NCI-H187 treated with DMSO at 0.1 percent for 48 hours (cell line): Measurements from ENCODE around the gene SYCP2.
"Not testable (repeated sequence)": the region's sequence is repeated elsewhere in the genome, so short reads cannot be mapped to it uniquely, and the experiment has no call there.

Experiments used
- DNase-seq: peaks from one replicate; lab custom pipeline; 2025; lab: John Stamatoyannopoulos, UW

SYCP2 gene

DNA sequence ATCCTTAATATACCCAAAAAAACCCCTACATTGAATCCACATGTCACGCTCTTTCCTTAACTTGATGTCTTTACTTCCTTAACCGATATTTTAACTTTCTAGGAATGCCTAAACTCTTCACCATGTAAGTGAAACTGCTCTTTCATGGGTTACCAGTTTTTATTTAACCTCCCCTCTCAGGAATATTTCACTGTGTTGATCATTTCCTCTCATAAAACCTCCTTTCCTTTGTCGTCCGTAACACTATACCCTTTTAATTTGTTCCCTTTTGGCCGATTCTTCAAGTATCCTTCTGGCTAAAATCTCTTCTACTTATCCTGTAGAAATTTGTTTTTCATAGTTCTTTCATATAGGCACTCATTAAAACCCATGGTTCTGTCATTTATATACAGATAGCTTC, 24.6 kb downstream of the SYCP2 start:
- DNase-seq, result no peak

- no peak for DNase-seq
These were observed 29.8 kb downstream of the SYCP2 start for GRCh38 chr20:59903621-59904020.

DNA sequence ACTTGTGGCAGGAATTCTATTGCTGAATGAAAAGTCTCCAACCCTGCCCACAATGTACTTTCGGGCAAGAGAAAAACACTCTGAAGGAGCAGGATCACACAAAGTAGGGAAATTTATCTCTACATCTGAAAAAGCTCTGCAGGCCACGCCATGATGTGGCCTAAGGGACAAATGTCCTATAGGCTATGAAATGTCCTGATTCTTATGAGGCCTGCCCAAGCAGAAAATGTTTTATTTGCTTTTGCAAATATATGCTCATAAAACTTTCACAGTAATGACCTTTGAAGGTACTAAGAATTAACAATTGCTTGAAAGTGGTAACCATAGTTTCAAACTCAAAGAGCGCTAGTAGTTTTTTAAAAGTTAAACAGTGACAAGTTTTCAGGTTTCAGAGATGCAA, 31.0 kb downstream of the SYCP2 start:
- DNase-seq, result no peak

DNA sequence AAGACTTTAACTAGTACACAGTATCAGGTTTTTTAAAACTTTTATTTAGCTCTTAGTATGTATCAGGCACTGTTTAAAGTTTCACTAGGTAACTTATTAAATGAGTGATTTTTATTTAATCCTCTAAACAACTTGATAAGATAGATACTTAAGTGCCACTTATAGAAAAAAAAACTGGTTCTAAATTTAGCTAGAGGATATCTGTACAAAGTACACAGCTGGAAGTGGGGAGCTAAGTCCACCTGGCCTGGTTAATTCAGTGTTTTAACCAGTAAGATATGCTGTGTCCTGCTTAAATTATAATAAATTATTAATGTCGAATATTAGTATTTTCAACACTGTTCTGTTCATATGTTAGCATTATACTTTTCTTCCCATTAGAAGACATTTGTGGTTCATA, 37.5 kb downstream of the SYCP2 start:
- DNase-seq, result no peak

DNA sequence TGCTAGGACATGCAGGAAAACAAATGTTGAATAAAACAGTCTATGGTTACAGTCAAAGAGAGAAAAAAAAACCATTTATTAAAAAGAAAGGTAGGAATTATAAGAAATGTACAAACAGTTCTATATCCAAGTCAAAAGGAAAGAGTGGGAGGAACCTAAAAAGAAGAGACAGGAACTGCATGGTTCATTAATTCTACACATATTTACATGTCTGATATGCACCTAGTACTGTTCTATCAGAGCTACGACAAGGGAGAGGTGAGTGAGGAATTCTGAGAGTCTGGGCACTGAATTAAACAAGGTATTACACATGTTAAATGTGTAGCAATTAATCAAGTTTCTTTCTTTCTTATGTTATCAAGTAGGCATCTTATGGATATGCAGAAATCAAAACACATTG, 41.9 kb downstream of the SYCP2 start:
- no peak for DNase-seq

GRCh38 chr20:59890035-59890434, 43.4 kb downstream of the SYCP2 start:
- DNase-seq, result not testable (repeated sequence)

DNA sequence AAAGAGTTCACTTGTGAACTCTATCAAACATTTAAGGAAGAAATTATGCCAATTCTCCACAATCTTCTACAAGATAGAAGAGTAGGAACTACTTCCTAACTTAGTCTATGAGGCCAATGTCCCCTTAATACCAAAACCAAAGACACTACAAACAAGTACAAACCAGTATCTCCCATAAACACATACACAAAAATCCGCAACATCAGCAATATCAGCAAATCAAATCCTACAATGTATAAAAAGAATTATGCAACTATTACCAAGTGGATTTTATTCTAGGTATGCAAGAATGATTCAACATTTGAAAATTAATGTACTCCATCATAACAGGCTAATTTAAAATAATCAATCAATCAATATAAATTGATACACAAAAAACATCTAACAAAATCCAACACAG, 45.4 kb downstream of the SYCP2 start:
- DNase-seq, result no peak

- DNase-seq, result no peak
These were observed 48.9 kb downstream of the SYCP2 start for GRCh38 chr20:59884494-59884893.

GRCh38 chr20:59880198-59880597, 53.2 kb downstream of the SYCP2 start:
- DNase-seq, result no peak

GRCh38 chr20:59873409-59873808, 60.0 kb downstream of the SYCP2 start:
- no peak for DNase-seq

GRCh38 chr20:59871096-59871495, 62.3 kb downstream of the SYCP2 start:
- DNase-seq, result no peak

GRCh38 chr20:59866338-59866737, 67.1 kb downstream of the SYCP2 start:
- no peak for DNase-seq

GRCh38 chr20:59864726-59865125, 68.7 kb downstream of the SYCP2 start:
- no peak for DNase-seq

DNA sequence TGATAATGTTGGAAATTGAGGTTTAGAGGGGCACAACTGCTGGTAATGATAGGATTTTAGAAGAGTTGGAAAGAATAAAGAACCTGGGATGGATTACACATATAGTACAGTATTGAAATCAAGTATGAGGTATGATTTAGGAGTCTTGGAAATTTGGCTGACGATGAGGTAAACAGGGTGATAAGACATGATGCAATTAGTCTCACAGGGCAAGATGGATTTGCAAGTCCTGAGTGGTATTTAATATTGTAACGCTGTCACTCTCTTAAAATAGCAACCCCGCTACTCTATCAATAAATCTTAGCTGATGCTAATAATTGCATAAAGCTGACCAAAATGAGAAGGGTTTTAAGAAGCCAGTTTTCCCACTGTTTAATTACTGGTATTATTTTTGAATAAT, 70.4 kb downstream of the SYCP2 start:
- no peak for DNase-seq

DNA sequence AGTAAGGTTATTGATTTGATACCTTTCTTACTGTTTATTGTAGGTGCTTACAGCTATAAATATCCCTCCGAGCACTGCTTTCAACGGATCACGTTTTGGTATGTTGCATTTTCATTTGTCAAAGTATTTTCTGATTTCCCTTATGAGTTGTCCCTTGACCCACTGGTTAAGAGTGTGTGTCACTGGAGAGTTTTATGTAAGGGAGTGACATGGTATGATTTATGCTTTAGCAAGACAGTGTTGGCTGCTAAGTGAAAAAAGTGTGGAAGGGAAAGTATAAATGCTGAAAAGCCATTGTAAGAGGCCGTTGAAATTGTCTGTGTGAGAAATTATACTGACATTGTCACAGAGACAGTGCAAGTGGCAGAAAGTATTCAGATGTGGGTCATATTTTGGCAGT, 72.0 kb downstream of the SYCP2 start:
- DNase-seq, result no peak

- DNase-seq, result no peak
These were observed 75.0 kb downstream of the SYCP2 start for GRCh38 chr20:59858425-59858824.

- DNase-seq, result no peak
These were observed 75.5 kb downstream of the SYCP2 start for GRCh38 chr20:59857966-59858365.

DNA sequence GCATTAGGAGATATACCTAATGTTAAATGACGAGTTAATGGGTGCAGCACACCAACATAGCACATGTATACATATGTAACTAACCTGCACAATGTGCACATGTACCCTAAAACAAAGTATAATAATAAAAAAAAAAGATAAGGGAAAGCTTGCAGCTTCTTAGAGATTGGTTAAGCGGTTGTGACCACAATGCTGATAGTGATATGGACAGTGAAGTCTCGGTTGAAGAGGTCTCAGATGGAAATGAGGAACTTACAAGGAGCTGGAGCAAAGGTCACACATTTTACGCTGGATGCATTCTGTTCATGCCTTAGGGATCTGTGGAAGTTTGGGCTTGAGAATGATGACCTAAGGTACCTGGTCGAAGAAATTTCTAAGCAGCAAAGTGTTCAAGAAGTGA, 76.5 kb downstream of the SYCP2 start:
- not testable (repeated sequence) for DNase-seq

DNA sequence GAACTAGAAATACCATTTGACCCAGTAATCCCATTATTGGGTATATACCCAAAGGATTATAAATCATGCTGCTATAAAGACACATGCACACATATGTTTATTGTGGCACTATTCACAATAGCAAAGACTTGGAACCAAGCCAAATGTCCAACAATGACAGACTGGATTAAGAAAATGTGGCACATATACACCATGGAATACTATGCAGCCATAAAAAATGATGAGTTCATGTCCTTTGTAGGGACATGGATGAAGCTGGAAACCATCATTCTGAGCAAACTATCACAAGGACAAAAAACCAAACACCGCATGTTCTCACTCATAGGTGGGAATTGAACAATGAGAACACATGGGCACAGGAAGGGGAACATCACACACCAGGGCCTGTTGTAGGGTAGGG, 76.9 kb downstream of the SYCP2 start:
- DNase-seq, result not testable (repeated sequence)

- DNase-seq, result no peak
These were observed 83.3 kb downstream of the SYCP2 start for GRCh38 chr20:59850018-59850641.

- DNase-seq, result no peak
These were observed 85.3 kb downstream of the SYCP2 start for GRCh38 chr20:59848182-59848581.

DNA sequence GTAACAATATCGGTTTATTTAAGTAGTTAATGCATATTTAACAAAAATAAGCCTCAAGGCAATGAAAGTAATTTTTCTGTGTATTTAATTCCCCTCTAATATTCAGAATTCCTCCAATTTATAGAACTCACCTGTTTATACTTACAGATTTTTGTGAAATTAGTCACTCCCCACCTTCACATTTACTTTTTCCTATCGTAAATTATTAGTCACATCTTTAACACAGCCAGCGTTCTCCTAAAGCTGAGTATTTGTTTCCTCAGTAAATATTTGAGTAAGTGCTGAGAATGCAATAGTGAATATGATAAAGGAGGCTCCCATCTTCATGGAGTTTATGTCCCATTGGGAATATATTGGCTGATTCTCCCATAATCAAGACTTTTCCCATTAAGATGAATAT, 88.0 kb downstream of the SYCP2 start:
- DNase-seq, result no peak

- no peak for DNase-seq
These were observed 94.0 kb downstream of the SYCP2 start for GRCh38 chr20:59839400-59839799.

- no peak for DNase-seq
These were observed 95.6 kb downstream of the SYCP2 start for GRCh38 chr20:59837623-59838394.
